Measurements from ENCODE around the gene CACNA2D3. TPM values are rescaled to one million over a fixed set of nuclear protein-coding genes. Genes with fewer than 3 reads are reported as not detected.

The CACNA2D3 gene
- total RNA-seq, 4 donors from 2014 or later, result 0.30 to 9.6 (median 3.9) TPM

GRCh38 chr3:54593653-54594052 lies 471.3 kb downstream of the CACNA2D3 start:
- no peaks in the 10 kb centered on the region for H3K36me3 ChIP-seq
- no peak overlapping the region for H3K4me3 ChIP-seq
- H3K4me1 ChIP-seq, result no peaks in the 10 kb centered on the region
- H3K27ac ChIP-seq, result no peak overlapping the region
- DNase-seq (ENCODE audit: low spot score in 2 of 2), result no peak
- H3K9me3 ChIP-seq, result no peaks in the 10 kb centered on the region
- WGBS, 2 donors, result 85% methylated on average over 2 of the region's 2 CpGs
- TF ChIP-seq, protein P1, sequence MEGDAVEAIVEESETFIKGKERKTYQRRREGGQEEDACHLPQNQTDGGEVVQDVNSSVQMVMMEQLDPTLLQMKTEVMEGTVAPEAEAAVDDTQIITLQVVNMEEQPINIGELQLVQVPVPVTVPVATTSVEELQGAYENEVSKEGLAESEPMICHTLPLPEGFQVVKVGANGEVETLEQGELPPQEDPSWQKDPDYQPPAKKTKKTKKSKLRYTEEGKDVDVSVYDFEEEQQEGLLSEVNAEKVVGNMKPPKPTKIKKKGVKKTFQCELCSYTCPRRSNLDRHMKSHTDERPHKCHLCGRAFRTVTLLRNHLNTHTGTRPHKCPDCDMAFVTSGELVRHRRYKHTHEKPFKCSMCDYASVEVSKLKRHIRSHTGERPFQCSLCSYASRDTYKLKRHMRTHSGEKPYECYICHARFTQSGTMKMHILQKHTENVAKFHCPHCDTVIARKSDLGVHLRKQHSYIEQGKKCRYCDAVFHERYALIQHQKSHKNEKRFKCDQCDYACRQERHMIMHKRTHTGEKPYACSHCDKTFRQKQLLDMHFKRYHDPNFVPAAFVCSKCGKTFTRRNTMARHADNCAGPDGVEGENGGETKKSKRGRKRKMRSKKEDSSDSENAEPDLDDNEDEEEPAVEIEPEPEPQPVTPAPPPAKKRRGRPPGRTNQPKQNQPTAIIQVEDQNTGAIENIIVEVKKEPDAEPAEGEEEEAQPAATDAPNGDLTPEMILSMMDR (IDR thresholded peaks at IDR 0.05), result no peak
- TF ChIP-seq POLR2A (IDR thresholded peaks at IDR 0.05), result no peak
- TF ChIP-seq EP300 (IDR thresholded peaks at IDR 0.05), result no peak
- H3K27me3 ChIP-seq, result no peaks in the 10 kb centered on the region

- WGBS, 2 donors, result 83 to 93% methylated on average over 4 of the region's 4 CpGs
- no peak for DNase-seq (ENCODE audit: low spot score in 2 of 2)
- Histone ChIP-seq H3K27ac (no peak overlapping the region), H3K27me3 (no peaks in the 10 kb centered on the region), H3K9me3 (no peaks in the 10 kb centered on the region), H3K4me3 (no peak overlapping the region), H3K36me3 (no peaks in the 10 kb centered on the region), H3K4me1 (peaks cover 0 to 3% (median 0%) of the 10 kb centered on the region in 4 donors)
- no peak for TF ChIP-seq POLR2A (IDR thresholded peaks at IDR 0.05)
These were observed 473.7 kb downstream of the CACNA2D3 start for GRCh38 chr3:54596087-54596486.

GRCh38 chr3:54599716-54600115 lies 477.4 kb downstream of the CACNA2D3 start:
- DNase-seq (ENCODE audit: low spot score in 2 of 2), result no peak
- Histone ChIP-seq H3K4me3 (no peak overlapping the region), H3K4me1 (peaks cover 0 to 3% (median 0%) of the 10 kb centered on the region in 4 donors), H3K27me3 (no peaks in the 10 kb centered on the region), H3K36me3 (no peaks in the 10 kb centered on the region), H3K27ac (no peak overlapping the region), H3K9me3 (no peaks in the 10 kb centered on the region)
- 64 to 73% methylated on average over 9 of the region's 9 CpGs for WGBS, 2 donors
- TF ChIP-seq, protein P1 (IDR thresholded peaks at IDR 0.05), result no peak
- TF ChIP-seq POLR2A (IDR thresholded peaks at IDR 0.05) (no peak), EP300 (IDR thresholded peaks at IDR 0.05) (no peak)

GRCh38 chr3:54600441-54601204 lies 478.3 kb downstream of the CACNA2D3 start:
- Histone ChIP-seq H3K4me3 (no peak overlapping the region), H3K27ac (peak overlapping the region in 1 of 4 donors; percentile 20), H3K27me3 (no peaks in the 10 kb centered on the region), H3K36me3 (no peaks in the 10 kb centered on the region), H3K9me3 (no peaks in the 10 kb centered on the region), H3K4me1 (peaks cover 0 to 3% (median 0%) of the 10 kb centered on the region in 4 donors)
- WGBS, 2 donors, result 48 to 59% methylated on average over 12 of the region's 12 CpGs
- TF ChIP-seq EP300 (IDR thresholded peaks at IDR 0.05) (no peak), POLR2A (IDR thresholded peaks at IDR 0.05) (no peak)
- TF ChIP-seq, protein P1 (IDR thresholded peaks at IDR 0.05), result no peak
- peak in 1 of 2 donors; percentile 21 for DNase-seq (ENCODE audit: low spot score in 2 of 2)

DNA sequence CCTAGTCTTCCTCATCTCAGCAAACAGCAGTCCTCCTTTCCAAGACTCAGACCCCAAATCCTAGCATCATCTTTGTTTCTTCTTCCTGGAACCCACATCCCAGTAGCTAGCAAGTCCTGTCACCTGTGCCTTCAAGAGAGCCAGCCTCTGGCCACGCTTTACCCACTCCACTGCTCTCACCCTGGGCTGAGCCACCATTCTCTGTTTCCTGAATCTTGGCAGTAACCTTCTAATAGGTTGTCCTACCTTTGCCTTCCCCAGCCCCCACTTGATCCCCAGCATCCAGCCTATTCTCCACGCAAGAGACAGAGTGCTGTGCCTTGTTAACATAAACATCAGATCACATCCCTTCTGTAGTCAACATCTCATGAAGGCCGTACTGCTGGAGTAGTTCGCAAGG lies 482.1 kb downstream of the CACNA2D3 start:
- no peak for DNase-seq (ENCODE audit: low spot score in 2 of 2)
- Histone ChIP-seq H3K4me3 (no peak overlapping the region), H3K27me3 (no peaks in the 10 kb centered on the region), H3K36me3 (no peaks in the 10 kb centered on the region), H3K27ac (no peak overlapping the region), H3K4me1 (peaks cover 0 to 3% (median 0%) of the 10 kb centered on the region in 4 donors), H3K9me3 (peaks cover 0 to 8% (median 0%) of the 10 kb centered on the region in 4 donors)
- no peak for TF ChIP-seq EP300 (IDR thresholded peaks at IDR 0.05)
- TF ChIP-seq, protein P1 (IDR thresholded peaks at IDR 0.05), result no peak
- TF ChIP-seq POLR2A (IDR thresholded peaks at IDR 0.05), result no peak
- WGBS, 2 donors, result 88% methylated on average over 4 of the region's 4 CpGs

Data from tibial nerve (tissue), 4 donors.